Stimulated activated CD4-positive, alpha-beta T cell treated with anti-CD3 and anti-CD28 coated beads, TNF-alpha, amount 100 ng/mL, for 1 hour (primary cell): ENCODE measurements around the gene MACF1.

ENCODE experiments used
- DNase-seq, 3 donors: peaks; one replicate each; pipeline ENCODE4 v3.0.0-alpha.2; 2020; ENCODE audit warnings: low read depth in 3 of 3, low spot score in 1 of 3

Gene MACF1

GRCh38 chr1:39411526-39412478, 207.3 kb downstream of the MACF1 start:
- DNase-seq: no peak

- no peak for DNase-seq
Observed at GRCh38 chr1:39412892-39413291, 208.4 kb downstream of the MACF1 start.

- DNase-seq: no peak
Observed at GRCh38 chr1:39413902-39414528, 209.5 kb downstream of the MACF1 start.

- DNase-seq: no peak
Observed at GRCh38 chr1:39415553-39415952, 211.1 kb downstream of the MACF1 start.

GRCh38 chr1:39416609-39417008, 212.1 kb downstream of the MACF1 start:
- no peak for DNase-seq

- no peak for DNase-seq
Observed at GRCh38 chr1:39418236-39418635, 213.7 kb downstream of the MACF1 start.

- DNase-seq: no peak
Observed at GRCh38 chr1:39420493-39420892, 216.0 kb downstream of the MACF1 start.

- no peak for DNase-seq
Observed at GRCh38 chr1:39422614-39423013, 218.1 kb downstream of the MACF1 start.

GRCh38 chr1:39425151-39425550, 220.7 kb downstream of the MACF1 start:
- DNase-seq: no peak

GRCh38 chr1:39425634-39426033, 221.1 kb downstream of the MACF1 start:
- DNase-seq: no peak

GRCh38 chr1:39426346-39426745, 221.9 kb downstream of the MACF1 start:
- no peak for DNase-seq

GRCh38 chr1:39427374-39427773, 222.9 kb downstream of the MACF1 start:
- DNase-seq: no peak

GRCh38 chr1:39427912-39428311, 223.4 kb downstream of the MACF1 start:
- no peak for DNase-seq

GRCh38 chr1:39431927-39432326, 227.4 kb downstream of the MACF1 start:
- DNase-seq: no peak

GRCh38 chr1:39434797-39435395, 230.4 kb downstream of the MACF1 start:
- no peak for DNase-seq

- DNase-seq: no peak
Observed at GRCh38 chr1:39435597-39435996, 231.1 kb downstream of the MACF1 start.

GRCh38 chr1:39436842-39437241, 232.3 kb downstream of the MACF1 start:
- DNase-seq: no peak

GRCh38 chr1:39438042-39438441, 233.5 kb downstream of the MACF1 start:
- DNase-seq: no peak

GRCh38 chr1:39440856-39441255, 236.4 kb downstream of the MACF1 start:
- no peak for DNase-seq

GRCh38 chr1:39441797-39442196, 237.3 kb downstream of the MACF1 start:
- no peak for DNase-seq

- DNase-seq: no peak
Observed at GRCh38 chr1:39445573-39445972, 241.1 kb downstream of the MACF1 start.

GRCh38 chr1:39446986-39447567, 242.6 kb downstream of the MACF1 start:
- no peak for DNase-seq
